ENCODE data around the gene SPACA5B.

DNA sequence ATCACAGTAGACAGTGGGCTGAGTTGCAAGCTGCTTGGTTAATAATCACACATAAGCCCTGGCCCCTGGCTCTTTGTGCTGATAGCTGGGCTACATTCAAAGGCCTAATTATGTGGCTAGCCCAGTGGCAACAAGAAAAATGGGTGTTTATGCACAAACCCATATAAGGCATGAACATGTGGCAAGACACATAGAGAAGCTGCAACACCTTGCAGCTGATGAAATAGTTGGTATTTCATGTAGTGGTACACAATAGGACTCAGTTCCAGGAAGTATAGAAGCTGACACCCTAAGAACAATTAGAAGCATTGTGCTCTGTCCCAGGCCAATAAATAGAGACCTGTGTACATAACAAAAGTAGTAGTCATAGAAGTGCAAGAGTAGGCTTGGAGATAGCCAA lies 44.3 kb upstream of the SPACA5B start:
- TF ChIP-seq POLR2AphosphoS5 (IDR thresholded peaks at IDR 0.05; ENCODE audit: low read depth, low read length) (no peak), TAF1 (IDR thresholded peaks at IDR 0.05; ENCODE audit: borderline replicate concordance, insufficient read depth, low read length) (no peak), SIN3A (IDR thresholded peaks at IDR 0.05; ENCODE audit: borderline replicate concordance, insufficient read depth, low read length) (no peak), REST (IDR thresholded peaks at IDR 0.05; ENCODE audit: insufficient read depth in 1 of 2, low read depth in 2 of 2, low read length in 2 of 2) (no peak)

Measured in PFSK-1 (cell line).